Nephron (organoid): ENCODE measurements around the gene KLHL28.

ENCODE experiments used
- H3K27ac Mint-ChIP-seq, 3 experiments: 2 replicates each; pipeline ENCODE4 v1.8.0; 2020; ENCODE audit warnings: mixed read lengths in 3 of 3, mild to moderate bottlenecking in 2 of 3, moderate library complexity in 1 of 3
- H3K27me3 Mint-ChIP-seq: 2 replicates; pipeline ENCODE4 v1.8.0; 2021; ENCODE audit warnings: low read depth, mild to moderate bottlenecking, moderate library complexity, mixed read lengths
- H3K36me3 Mint-ChIP-seq: 2 replicates; pipeline ENCODE4 v1.8.0; 2020; ENCODE audit warnings: low read depth, mixed read lengths
- H3K4me1 Mint-ChIP-seq: 2 replicates; pipeline ENCODE4 v1.8.0; 2020; ENCODE audit warnings: mixed read lengths
- H3K4me3 Mint-ChIP-seq, 3 experiments: 2 replicates each; pipeline ENCODE4 v1.8.0; 2020; ENCODE audit warnings: mild to moderate bottlenecking in 3 of 3, mixed read lengths in 3 of 3, moderate library complexity in 2 of 3
- H3K9me3 Mint-ChIP-seq: 2 replicates; pipeline ENCODE4 v1.8.0; 2020; ENCODE audit warnings: mixed read lengths
- TF ChIP-seq, protein P1 (sequence below), 3 experiments: fragments of 200-600 bp; sonication (generic); IDR thresholded peaks; one replicate each; pipeline ENCODE4 v1.5.0; 2021; ENCODE audit warnings: antibody characterized with exemption in 3 of 3; ENCODE audit not compliant: unreplicated experiment in 3 of 3

KLHL28 gene

DNA sequence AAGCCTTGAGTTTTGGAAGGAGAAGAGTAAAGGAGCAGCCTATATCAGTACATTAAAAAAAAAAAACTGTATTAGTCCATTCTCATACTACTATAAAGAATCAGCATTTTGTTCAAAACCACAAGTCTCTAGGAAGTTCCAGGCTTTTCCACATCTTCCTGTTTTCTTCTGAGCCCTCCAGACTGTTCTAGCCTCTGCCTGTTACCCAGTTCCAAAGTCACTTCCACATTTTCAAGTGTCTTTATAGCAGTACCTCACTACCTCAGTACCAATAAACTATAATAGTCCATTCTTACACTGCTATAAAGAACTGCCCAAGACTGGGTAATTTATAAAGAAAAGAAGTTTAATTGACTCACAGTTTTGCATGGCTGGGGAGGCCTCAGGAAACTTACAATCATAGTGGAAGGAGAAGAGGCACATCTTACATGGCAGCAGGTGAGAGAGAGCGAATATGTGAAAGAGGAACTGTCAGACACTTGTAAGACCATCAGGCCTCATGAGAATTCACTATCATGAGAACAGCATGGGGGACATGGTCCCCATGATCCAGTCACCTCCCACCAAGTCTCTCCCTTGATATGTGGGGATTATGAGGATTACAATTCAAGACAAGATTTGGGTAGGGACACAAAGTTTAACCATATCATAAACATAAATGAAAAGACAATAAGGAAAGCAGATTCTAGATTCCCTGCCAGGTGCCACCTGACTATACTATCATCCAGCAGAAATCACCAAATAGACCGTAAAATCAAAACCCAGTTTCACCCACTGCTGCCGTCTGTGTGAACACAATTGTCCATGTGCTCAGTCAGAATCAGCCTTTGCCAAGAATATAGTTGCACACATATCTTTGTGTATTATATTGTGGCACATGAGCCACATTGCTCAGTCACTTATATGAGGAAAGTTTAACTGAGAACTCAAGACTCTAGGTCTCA lies 28.0 kb upstream of the KLHL28 start:
- Mint-ChIP-seq H3K9me3 (no peaks in the 10 kb centered on the region), H3K36me3 (no peaks in the 10 kb centered on the region), H3K27ac (peak overlapping the region in 1 of 3 experiments; percentile 3), H3K4me1 (peaks cover 3% of the 10 kb centered on the region), H3K27me3 (no peaks in the 10 kb centered on the region), H3K4me3 (no peak overlapping the region)
- TF ChIP-seq, protein P1, sequence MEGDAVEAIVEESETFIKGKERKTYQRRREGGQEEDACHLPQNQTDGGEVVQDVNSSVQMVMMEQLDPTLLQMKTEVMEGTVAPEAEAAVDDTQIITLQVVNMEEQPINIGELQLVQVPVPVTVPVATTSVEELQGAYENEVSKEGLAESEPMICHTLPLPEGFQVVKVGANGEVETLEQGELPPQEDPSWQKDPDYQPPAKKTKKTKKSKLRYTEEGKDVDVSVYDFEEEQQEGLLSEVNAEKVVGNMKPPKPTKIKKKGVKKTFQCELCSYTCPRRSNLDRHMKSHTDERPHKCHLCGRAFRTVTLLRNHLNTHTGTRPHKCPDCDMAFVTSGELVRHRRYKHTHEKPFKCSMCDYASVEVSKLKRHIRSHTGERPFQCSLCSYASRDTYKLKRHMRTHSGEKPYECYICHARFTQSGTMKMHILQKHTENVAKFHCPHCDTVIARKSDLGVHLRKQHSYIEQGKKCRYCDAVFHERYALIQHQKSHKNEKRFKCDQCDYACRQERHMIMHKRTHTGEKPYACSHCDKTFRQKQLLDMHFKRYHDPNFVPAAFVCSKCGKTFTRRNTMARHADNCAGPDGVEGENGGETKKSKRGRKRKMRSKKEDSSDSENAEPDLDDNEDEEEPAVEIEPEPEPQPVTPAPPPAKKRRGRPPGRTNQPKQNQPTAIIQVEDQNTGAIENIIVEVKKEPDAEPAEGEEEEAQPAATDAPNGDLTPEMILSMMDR (IDR thresholded peaks at IDR 0.05; ENCODE audit: unreplicated experiment in 3 of 3) = no peak

DNA sequence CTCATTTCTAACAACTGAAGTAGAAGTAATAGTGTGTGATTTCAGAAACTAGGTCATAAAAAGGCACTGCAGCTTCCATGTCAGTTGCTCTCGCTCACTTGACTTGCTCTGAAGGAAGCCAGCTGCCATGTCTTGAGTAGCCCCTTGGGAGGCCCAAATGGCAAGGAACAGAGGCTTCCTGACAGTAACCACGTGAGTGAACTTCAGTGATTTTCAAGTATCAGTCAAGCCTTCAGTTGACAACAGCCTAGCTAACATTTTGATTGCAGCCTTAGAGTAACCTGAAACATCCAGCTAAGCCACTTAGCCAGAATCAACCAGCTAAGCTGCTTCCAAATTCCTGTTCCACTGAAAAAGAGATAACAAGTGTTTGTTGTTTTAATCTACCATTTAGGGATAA lies 26.9 kb upstream of the KLHL28 start:
- Mint-ChIP-seq H3K4me3 (no peak overlapping the region), H3K27me3 (no peaks in the 10 kb centered on the region), H3K9me3 (no peaks in the 10 kb centered on the region), H3K4me1 (peaks cover 3% of the 10 kb centered on the region), H3K36me3 (no peaks in the 10 kb centered on the region), H3K27ac (peak overlapping the region in 2 of 3 experiments; percentile 68 to 74)
- TF ChIP-seq, protein P1 (IDR thresholded peaks at IDR 0.05; ENCODE audit: unreplicated experiment in 3 of 3) = no peak

DNA sequence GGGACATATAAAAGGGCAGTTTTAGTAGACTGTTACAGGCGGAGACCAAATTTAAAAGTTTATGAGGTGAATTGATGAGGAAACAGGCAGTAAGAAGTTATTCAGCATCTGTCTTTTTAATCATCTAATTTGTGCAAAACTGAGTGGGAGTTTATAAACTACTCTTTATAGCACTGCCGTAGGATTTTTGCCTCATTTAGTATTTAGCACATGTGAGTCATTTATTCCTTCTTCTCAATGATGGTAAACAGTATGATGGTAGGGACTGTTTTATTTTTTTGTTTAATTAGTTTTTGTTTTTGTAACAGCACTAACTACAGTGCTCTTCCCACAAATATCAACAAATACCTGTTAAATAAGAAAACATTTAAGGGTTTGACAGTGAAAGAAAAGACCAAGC lies 20.8 kb upstream of the KLHL28 start:
- Mint-ChIP-seq H3K36me3 (peaks cover 3% of the 10 kb centered on the region), H3K4me3 (no peak overlapping the region), H3K27me3 (no peaks in the 10 kb centered on the region), H3K27ac (no peak overlapping the region), H3K9me3 (no peaks in the 10 kb centered on the region), H3K4me1 (peaks cover 14% of the 10 kb centered on the region)
- TF ChIP-seq, protein P1 (IDR thresholded peaks at IDR 0.05; ENCODE audit: unreplicated experiment in 3 of 3) = no peak

DNA sequence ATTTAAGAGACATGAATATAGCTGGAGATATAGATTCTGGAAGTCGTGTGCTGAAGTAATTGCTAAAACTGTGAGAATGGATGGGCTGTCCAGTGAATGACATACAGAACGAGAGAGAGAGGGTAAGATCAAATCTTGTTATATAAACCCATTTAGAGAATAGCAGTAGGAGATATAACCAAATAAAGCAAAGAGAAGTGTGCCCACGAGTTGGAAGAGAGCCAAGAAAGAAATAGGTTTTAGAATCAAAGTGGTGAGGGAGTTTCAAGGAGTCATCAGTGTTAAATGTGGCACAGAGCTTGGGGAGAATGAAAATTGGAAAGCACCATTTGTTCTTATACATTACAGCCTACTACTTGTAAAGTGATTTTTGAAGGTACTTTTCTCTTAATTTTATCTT lies 19.5 kb upstream of the KLHL28 start:
- H3K9me3 Mint-ChIP-seq = no peaks in the 10 kb centered on the region
- no peaks in the 10 kb centered on the region for H3K27me3 Mint-ChIP-seq
- H3K4me1 Mint-ChIP-seq = peaks cover 14% of the 10 kb centered on the region
- no peak overlapping the region for H3K27ac Mint-ChIP-seq
- TF ChIP-seq, protein P1 (IDR thresholded peaks at IDR 0.05; ENCODE audit: unreplicated experiment in 3 of 3) = no peak
- H3K4me3 Mint-ChIP-seq = no peak overlapping the region
- H3K36me3 Mint-ChIP-seq = peaks cover 5% of the 10 kb centered on the region

DNA sequence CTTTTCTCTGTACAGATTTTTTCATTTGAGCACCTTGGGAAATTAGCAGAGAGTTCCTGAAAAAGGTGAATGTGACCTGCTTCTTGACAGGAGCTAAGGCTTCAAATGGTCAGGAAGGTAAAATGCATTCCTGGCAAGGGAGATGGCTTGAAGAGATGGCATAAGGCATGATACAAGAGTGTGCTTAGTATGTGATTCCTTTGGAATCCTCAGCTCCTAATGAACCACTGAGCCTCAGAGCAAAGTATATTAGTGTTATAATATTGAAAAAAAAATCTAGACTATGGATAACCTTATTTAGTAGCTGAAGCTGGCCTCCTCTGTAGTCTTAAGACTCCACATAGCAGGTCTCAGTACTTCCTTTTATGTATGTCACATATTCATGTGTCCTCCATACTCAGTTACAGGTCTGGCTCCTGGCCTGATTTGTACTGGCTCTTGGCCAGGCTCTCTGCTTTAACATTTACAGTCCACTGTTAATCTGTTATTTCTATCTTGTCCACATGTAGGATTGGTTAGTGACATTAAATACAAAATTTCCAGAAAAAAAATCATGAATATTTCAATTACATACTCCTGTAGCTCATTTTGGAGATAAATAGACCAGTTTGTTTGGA lies 18.1 kb upstream of the KLHL28 start:
- no peaks in the 10 kb centered on the region for H3K27me3 Mint-ChIP-seq
- H3K36me3 Mint-ChIP-seq = peaks cover 9% of the 10 kb centered on the region
- no peak overlapping the region for H3K4me3 Mint-ChIP-seq
- no peaks in the 10 kb centered on the region for H3K9me3 Mint-ChIP-seq
- H3K4me1 Mint-ChIP-seq = peaks cover 14% of the 10 kb centered on the region
- peak overlapping the region in 1 of 3 experiments; percentile 59 for H3K27ac Mint-ChIP-seq
- TF ChIP-seq, protein P1 (IDR thresholded peaks at IDR 0.05; ENCODE audit: unreplicated experiment in 3 of 3) = no peak
